HG02763 (cell line): ENCODE results near the gene ZNF384.

Experiments used
- ATAC-seq: cut with Tn5 transposase; IDR thresholded peaks from one replicate; pipeline ENCODE4 v1.9.1; 2021; ENCODE audit warnings: mild to moderate bottlenecking, moderate library complexity; ENCODE audit not compliant: unreplicated experiment

ZNF384 gene

GRCh38 chr12:6699989-6700645, 10.9 kb upstream of the ZNF384 start:
- no peak for ATAC-seq

- no peak for ATAC-seq
Observed at GRCh38 chr12:6699259-6699988, 10.2 kb upstream of the ZNF384 start.

GRCh38 chr12:6698352-6699046, 9.3 kb upstream of the ZNF384 start:
- no peak for ATAC-seq

DNA sequence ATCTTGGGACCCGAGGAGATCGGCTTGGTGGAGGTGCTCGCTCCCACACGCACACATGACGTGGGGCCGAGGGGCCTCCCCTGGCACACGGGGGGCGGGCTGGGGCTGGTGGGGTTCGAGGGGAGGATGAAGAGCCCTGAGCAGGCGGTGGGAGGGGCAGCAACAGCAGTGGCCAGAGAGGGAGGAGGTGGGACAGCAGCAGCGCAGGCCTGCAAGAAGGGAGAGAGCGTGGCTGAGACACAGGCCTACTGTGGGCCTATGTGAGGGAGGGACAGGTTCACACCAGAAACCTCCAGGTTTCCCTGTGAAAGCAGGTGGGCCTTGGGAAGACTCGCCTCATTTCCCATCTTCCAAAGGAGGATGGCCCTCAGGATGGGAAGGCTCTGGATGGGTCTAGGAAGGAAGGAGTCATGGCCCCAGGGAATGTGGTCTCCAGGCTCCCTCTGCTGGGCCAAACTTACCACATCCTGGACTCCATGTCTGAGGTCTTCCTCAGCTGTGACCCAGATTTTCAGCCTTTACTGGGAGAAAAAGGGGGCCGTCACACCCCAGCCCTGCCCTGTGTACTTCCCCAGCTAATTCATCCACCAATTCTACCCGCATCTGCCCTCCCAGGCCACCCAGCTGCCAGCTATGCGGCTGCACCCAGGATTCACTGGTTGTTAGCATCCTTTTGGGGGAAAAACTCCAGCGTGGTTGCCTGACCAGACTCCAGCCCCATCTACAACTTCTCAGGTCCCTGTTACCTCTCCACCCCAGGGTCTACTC, 8.6 kb upstream of the ZNF384 start:
- ATAC-seq, result no peak

- no peak for ATAC-seq
Observed at GRCh38 chr12:6696690-6697583, 7.8 kb upstream of the ZNF384 start.

- ATAC-seq, result no peak
Observed at GRCh38 chr12:6695313-6696045, 6.3 kb upstream of the ZNF384 start.

GRCh38 chr12:6694701-6695100, 5.5 kb upstream of the ZNF384 start:
- ATAC-seq, result no peak

DNA sequence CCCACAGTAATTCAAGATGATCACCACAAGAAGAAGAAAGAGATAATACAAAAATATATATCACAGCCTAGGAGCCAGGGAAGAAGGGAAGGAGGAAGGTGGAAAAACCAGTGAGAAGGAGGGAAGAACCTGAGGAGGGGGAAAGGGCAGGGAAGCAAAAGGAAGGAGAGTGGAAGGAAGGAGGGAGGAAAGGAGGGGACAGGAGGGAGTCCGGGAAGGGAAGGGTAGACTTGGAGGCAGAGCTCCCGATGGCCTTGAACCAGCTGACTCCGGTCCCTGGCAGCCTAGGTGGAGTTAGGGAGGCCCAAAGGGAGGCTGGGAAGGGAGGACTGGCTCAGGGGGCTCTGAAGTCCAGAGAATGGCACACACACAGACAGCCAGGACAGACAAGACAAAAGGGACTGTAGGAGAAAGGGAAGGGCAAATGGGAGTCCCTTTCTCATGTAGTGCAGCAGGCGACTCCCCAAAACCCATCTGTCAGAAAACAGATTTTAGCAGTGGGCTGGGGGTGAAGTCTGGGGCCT, 4.7 kb upstream of the ZNF384 start:
- no peak for ATAC-seq

DNA sequence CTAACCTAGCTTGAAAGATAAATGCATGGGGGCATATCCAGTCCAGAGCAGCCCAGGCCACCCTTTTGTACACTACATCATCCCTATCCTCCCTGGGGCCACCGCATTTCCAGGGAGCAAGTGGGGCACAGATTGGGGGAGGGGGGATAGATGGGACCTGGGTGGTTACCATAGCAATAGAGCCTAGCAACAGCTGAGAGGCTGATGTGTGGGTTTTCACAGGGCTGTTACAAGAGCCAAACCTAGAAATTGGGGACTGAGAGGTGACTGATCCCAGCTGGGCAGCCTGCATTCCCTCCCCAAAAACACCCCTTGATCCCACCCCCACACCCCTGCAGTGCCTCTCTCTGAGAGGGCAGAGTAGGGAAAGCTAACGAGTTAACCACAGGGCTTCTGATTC, 3.7 kb upstream of the ZNF384 start:
- no peak for ATAC-seq

DNA sequence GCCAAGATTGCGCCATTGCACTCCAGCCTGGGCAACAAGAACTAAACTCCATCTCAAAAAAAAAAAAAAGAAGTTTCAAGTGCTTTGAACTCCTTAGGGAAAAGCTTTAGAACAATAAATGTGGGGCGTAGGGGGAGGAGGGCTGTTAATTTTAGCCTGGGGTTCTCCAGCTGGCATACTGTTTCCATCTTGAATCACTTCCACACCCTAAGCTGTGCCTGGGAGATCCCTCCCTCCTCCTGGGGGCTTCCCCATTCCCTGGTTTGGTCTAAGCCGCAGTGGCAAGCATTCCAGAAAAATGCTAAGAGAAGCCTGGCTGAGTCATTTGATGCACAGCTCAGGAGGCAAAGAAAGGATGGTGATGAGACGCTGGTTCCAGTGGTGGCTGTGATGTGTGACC, 2.3 kb upstream of the ZNF384 start:
- no peak for ATAC-seq

DNA sequence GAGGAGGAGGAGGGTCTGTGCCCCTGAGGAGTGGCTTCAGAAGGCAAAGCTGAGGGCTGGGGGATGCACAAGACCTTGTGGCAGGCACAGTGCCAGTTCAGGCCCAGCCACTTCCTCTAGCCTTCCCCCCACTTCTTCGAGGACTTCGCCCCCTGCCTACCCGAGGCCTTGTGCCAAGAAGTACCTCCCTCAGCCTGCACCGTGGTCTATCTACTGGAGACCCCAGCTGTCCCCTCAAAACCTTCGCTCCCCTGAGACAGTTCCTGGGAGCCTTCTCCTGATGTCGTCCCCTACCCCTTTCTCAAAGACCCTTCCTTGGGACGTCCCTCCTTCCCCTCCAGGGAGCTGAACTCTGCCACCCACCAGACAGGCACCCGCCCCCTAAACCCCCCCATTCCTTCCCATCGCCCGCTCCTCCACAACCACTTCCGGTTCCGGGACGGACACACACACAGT, 604 bp downstream of the ZNF384 start:
- ATAC-seq, result no peak

DNA sequence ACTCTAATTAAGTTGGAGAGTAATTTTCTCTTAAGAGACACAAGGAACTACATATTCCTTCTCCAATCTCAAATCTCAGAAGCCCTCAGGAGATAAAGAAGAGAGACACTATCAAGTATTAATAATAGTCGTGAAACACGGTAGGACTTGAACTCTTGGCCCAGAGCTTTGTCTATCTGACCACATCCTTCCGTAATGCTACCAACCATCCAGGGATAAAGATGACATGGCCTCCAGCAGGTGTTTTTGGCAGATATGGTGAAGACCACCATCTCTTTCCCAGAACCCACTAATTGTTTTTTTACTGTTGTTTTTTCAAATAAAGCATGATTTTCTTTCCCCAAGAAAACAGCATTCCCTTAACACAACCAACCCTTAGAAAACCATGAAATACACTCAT, 3.4 kb downstream of the ZNF384 start:
- no peak for ATAC-seq

GRCh38 chr12:6684609-6685008, 4.6 kb downstream of the ZNF384 start:
- no peak for ATAC-seq

DNA sequence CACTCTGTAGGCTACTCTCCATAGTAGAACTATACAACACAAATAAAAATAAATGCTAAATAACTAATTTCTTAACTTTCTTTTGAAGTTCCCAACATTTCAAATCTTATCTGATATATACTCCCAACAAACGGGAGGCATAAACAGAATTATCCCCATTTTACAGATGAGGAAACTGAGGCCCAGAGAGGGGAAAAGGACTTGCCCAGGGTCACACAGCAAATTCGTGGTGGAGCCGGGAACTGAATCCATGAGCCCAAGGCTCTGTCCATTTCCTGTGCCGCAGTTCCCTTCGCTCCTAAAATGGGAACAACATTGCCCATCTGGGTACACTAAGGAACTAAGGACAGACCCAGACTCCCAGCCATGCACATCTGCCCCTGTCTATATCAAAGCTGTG, 12.2 kb downstream of the ZNF384 start:
- no peak for ATAC-seq

- ATAC-seq, result no peak
Observed at GRCh38 chr12:6672143-6672542, 17.0 kb downstream of the ZNF384 start.

- ATAC-seq, result no peak
Observed at GRCh38 chr12:6667559-6668210, 21.5 kb downstream of the ZNF384 start.

GRCh38 chr12:6666211-6666610, 23.0 kb downstream of the ZNF384 start:
- no peak for ATAC-seq

GRCh38 chr12:6664902-6665301, 24.3 kb downstream of the ZNF384 start:
- no peak for ATAC-seq
